ENCODE measurements around the gene ACAD11. TPM values are rescaled to one million over a fixed set of nuclear protein-coding genes. Genes with fewer than 3 reads are reported as not detected.

Gene ACAD11
- total RNA-seq (2014; rRNA removed; shearing (Covaris generic)) = 10.9 and 17.7 TPM in 2 replicates

GRCh38 chr3:132659365-132660051 lies at the start of gene ACAD11:
TSS of gene ACAD11 (minus strand) at chr3:132659809. CDS start at chr3:132659751, 58 bp downstream.
- peak; percentile 57 for DNase-seq (ENCODE audit: low spot score)

- no peak for DNase-seq (ENCODE audit: low spot score)
Observed at GRCh38 chr3:132703733-132704132, 44.1 kb upstream of the ACAD11 start.

GRCh38 chr3:132695422-132695821 lies 35.8 kb upstream of the ACAD11 start:
- no peak for DNase-seq (ENCODE audit: low spot score)

GRCh38 chr3:132694991-132695390 lies 35.4 kb upstream of the ACAD11 start:
- no peak for DNase-seq (ENCODE audit: low spot score)

- DNase-seq (ENCODE audit: low spot score) = no peak
Observed at GRCh38 chr3:132690040-132690439, 30.4 kb upstream of the ACAD11 start.

GRCh38 chr3:132682201-132682600 lies 22.6 kb upstream of the ACAD11 start:
- no peak for DNase-seq (ENCODE audit: low spot score)

- no peak for DNase-seq (ENCODE audit: low spot score)
Observed at GRCh38 chr3:132681421-132681820, 21.8 kb upstream of the ACAD11 start.

GRCh38 chr3:132679911-132680310 lies 20.3 kb upstream of the ACAD11 start:
- DNase-seq (ENCODE audit: low spot score) = no peak

GRCh38 chr3:132675408-132675807 lies 15.8 kb upstream of the ACAD11 start:
- DNase-seq (ENCODE audit: low spot score) = no peak

GRCh38 chr3:132669256-132669777 lies 9.7 kb upstream of the ACAD11 start:
- DNase-seq (ENCODE audit: low spot score) = no peak

- DNase-seq (ENCODE audit: low spot score) = no peak
Observed at GRCh38 chr3:132665230-132665745, 5.7 kb upstream of the ACAD11 start.

GRCh38 chr3:132662212-132662611 lies 2.6 kb upstream of the ACAD11 start:
- no peak for DNase-seq (ENCODE audit: low spot score)

- no peak for DNase-seq (ENCODE audit: low spot score)
Observed at GRCh38 chr3:132661101-132661500, 1.5 kb upstream of the ACAD11 start.

- DNase-seq (ENCODE audit: low spot score) = no peak
Observed at GRCh38 chr3:132660811-132661070, 1.1 kb upstream of the ACAD11 start.

GRCh38 chr3:132660052-132660810 lies 622 bp upstream of the ACAD11 start, which contains the start of gene UBA5:
TSS of gene UBA5 (plus strand) at chr3:132660329. CDS start at chr3:132660538, 209 bp downstream.
- DNase-seq (ENCODE audit: low spot score) = peak; percentile 62

GRCh38 chr3:132659000-132659364 lies 627 bp downstream of the ACAD11 start:
- DNase-seq (ENCODE audit: low spot score) = peak; percentile 13

GRCh38 chr3:132657869-132658747 lies 1.5 kb downstream of the ACAD11 start:
- DNase-seq (ENCODE audit: low spot score) = no peak

GRCh38 chr3:132655471-132655870 lies 4.1 kb downstream of the ACAD11 start:
- no peak for DNase-seq (ENCODE audit: low spot score)

- no peak for DNase-seq (ENCODE audit: low spot score)
Observed at GRCh38 chr3:132654721-132655120, 4.9 kb downstream of the ACAD11 start.

GRCh38 chr3:132654190-132654589 lies 5.4 kb downstream of the ACAD11 start:
- no peak for DNase-seq (ENCODE audit: low spot score)

- no peak for DNase-seq (ENCODE audit: low spot score)
Observed at GRCh38 chr3:132652640-132653270, 6.9 kb downstream of the ACAD11 start.
